ENCODE data around the gene GUCY1A2.

GRCh38 chr11:106971864-106972263 is 46.4 kb downstream of the GUCY1A2 start:
- TF ChIP-seq POLR2A (IDR thresholded peaks at IDR 0.05) = no peak
- TF ChIP-seq, protein P1, sequence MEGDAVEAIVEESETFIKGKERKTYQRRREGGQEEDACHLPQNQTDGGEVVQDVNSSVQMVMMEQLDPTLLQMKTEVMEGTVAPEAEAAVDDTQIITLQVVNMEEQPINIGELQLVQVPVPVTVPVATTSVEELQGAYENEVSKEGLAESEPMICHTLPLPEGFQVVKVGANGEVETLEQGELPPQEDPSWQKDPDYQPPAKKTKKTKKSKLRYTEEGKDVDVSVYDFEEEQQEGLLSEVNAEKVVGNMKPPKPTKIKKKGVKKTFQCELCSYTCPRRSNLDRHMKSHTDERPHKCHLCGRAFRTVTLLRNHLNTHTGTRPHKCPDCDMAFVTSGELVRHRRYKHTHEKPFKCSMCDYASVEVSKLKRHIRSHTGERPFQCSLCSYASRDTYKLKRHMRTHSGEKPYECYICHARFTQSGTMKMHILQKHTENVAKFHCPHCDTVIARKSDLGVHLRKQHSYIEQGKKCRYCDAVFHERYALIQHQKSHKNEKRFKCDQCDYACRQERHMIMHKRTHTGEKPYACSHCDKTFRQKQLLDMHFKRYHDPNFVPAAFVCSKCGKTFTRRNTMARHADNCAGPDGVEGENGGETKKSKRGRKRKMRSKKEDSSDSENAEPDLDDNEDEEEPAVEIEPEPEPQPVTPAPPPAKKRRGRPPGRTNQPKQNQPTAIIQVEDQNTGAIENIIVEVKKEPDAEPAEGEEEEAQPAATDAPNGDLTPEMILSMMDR (IDR thresholded peaks at IDR 0.05) = no peak
- no peak for TF ChIP-seq POLR2AphosphoS5 (IDR thresholded peaks at IDR 0.05)

Measured in transverse colon (tissue), 4 donors.